SU-DHL-6 (cell line): ENCODE results near the gene MORF4L2.

Source experiments
- H2AFZ ChIP-seq: fragments of 200-600 bp; sonication (generic); 2 replicates; pipeline ENCODE4 v1.6.1; 2014; ENCODE audit warnings: low read depth, mild to moderate bottlenecking, moderate library complexity, mixed read lengths, antibody characterized with exemption, low read length; ENCODE audit not compliant: severe bottlenecking
- H3F3A ChIP-seq: fragments of 200-600 bp; shearing (Covaris generic); 2 replicates; pipeline ENCODE4 v1.6.0; 2016; ENCODE audit warnings: antibody characterized with exemption, mild to moderate bottlenecking; ENCODE audit not compliant: insufficient read depth
- H3K27ac ChIP-seq: fragments of 200-600 bp; sonication (generic); 2 replicates; pipeline ENCODE4 v1.5.1; 2016; ENCODE audit warnings: low read depth, mild to moderate bottlenecking, low read length, moderate library complexity, mixed read lengths
- H3K27me3 ChIP-seq: fragments of 200-600 bp; sonication (generic), shearing (Covaris generic); 2 replicates; pipeline ENCODE4 v1.6.0; 2014; ENCODE audit warnings: mild to moderate bottlenecking, low read length
- H3K36me3 ChIP-seq: fragments of 200-600 bp; sonication (generic); 2 replicates; pipeline ENCODE4 v1.6.1; 2014; ENCODE audit warnings: mild to moderate bottlenecking, low read length, mixed read lengths
- H3K4me2 ChIP-seq: fragments of 300-600, 200-600 bp; shearing (Covaris generic), sonication (generic); 2 replicates; pipeline ENCODE4 v1.6.0; 2014; ENCODE audit warnings: low read length, low read depth, mild to moderate bottlenecking; ENCODE audit not compliant: poor library complexity, severe bottlenecking
- H3K4me3 ChIP-seq: fragments of 200-600 bp; sonication (generic); 2 replicates; pipeline ENCODE4 v1.5.1; 2014; ENCODE audit warnings: antibody characterized with exemption, low read length, mild to moderate bottlenecking, mixed read lengths; ENCODE audit not compliant: insufficient read depth, poor library complexity, severe bottlenecking
- H3K79me2 ChIP-seq: fragments of 200-600 bp; sonication (generic); 2 replicates; pipeline ENCODE4 v1.6.1; 2014; ENCODE audit warnings: mild to moderate bottlenecking, low read length, moderate library complexity; ENCODE audit not compliant: insufficient read depth
- H3K9ac ChIP-seq: fragments of 200-600 bp; sonication (generic); 2 replicates; pipeline ENCODE4 v1.7.0; 2014; ENCODE audit warnings: mild to moderate bottlenecking, low read length
- H3K9me2 ChIP-seq: fragments of 200-600 bp; sonication (generic); replicated peaks from 2 replicates; pipeline ENCODE4 v1.6.1; 2014; ENCODE audit warnings: low read length; ENCODE audit not compliant: insufficient read depth
- H3K9me3 ChIP-seq: fragments of 200-600 bp; sonication (generic); 2 replicates; pipeline ENCODE4 v1.6.1; 2014; ENCODE audit warnings: low read length, mixed read lengths; ENCODE audit not compliant: insufficient read depth
- H4K20me1 ChIP-seq: fragments of 200-600 bp; sonication (generic); 2 replicates; pipeline ENCODE4 v1.6.1; 2014; ENCODE audit warnings: low read depth, mild to moderate bottlenecking, antibody characterized with exemption, low read length, moderate library complexity, mixed read lengths
- CTCF ChIP-seq: fragments of 200-600 bp; sonication (generic); IDR thresholded peaks from one replicate; pipeline ENCODE4 v1.5.1; 2017; ENCODE audit warnings: antibody characterized with exemption, mild to moderate bottlenecking, low read length, moderate library complexity; ENCODE audit not compliant: insufficient read depth, poor library complexity, severe bottlenecking
- EZH2phosphoT487 ChIP-seq: fragments of 200-600 bp; sonication (generic), shearing (Covaris generic); conservative IDR thresholded peaks from 2 replicates; pipeline ENCODE4 v1.6.1; 2018; ENCODE audit warnings: mild to moderate bottlenecking, antibody characterized with exemption, low read length, moderate library complexity, mixed read lengths

Gene MORF4L2

GRCh38 chrX:103681443-103681842, 5.1 kb downstream of the MORF4L2 start:
- no peaks in the 10 kb centered on the region for H3K9me3 ChIP-seq
- no peak for TF ChIP-seq EZH2phosphoT487
- no peak for TF ChIP-seq CTCF
- no peak overlapping the region for H3K9ac ChIP-seq
- no peak overlapping the region for H3K4me2 ChIP-seq
- H3K36me3 ChIP-seq, result peaks cover 15% of the 10 kb centered on the region; the same call in 1 of the 2 replicates
- peaks cover 5% of the 10 kb centered on the region; the same call in 1 of the 2 replicates for H3F3A ChIP-seq
- no peak overlapping the region for H3K4me3 ChIP-seq
- no peaks in the 10 kb centered on the region for H3K27me3 ChIP-seq
- no peaks in the 10 kb centered on the region for H4K20me1 ChIP-seq
- no peak overlapping the region for H3K27ac ChIP-seq
- H3K79me2 ChIP-seq, result peaks cover 26% of the 10 kb centered on the region
- H2AFZ ChIP-seq, result no peak overlapping the region
- H3K9me2 ChIP-seq, result no peaks in the 10 kb centered on the region

- no peak overlapping the region for H3K27ac ChIP-seq
These were observed 8.1 kb downstream of the MORF4L2 start for GRCh38 chrX:103678199-103678993.

GRCh38 chrX:103674531-103675454, 11.7 kb downstream of the MORF4L2 start:
- Histone ChIP-seq H3K36me3 (peaks cover 4% of the 10 kb centered on the region; the same call in 1 of the 2 replicates), H3K4me3 (no peak overlapping the region), H3K27ac (no peak overlapping the region), H3K9me2 (no peaks in the 10 kb centered on the region), H3K27me3 (no peaks in the 10 kb centered on the region), H4K20me1 (no peaks in the 10 kb centered on the region), H3K4me2 (no peak overlapping the region), H3K9ac (no peak overlapping the region), H3F3A (peaks cover 2% of the 10 kb centered on the region; the same call in 1 of the 2 replicates), H3K79me2 (no peaks in the 10 kb centered on the region), H3K9me3 (no peaks in the 10 kb centered on the region), H2AFZ (no peak overlapping the region)
- TF ChIP-seq EZH2phosphoT487 (no peak), CTCF (no peak)

More at GRCh38 chrX:103678199-103678993, 8.1 kb downstream of the MORF4L2 start:
- TF ChIP-seq CTCF (no peak), EZH2phosphoT487 (no peak)
- Histone ChIP-seq H3K4me3 (no peak overlapping the region), H3K9ac (no peak overlapping the region), H3K36me3 (peaks cover 4% of the 10 kb centered on the region; the same call in 1 of the 2 replicates), H3K79me2 (no peaks in the 10 kb centered on the region), H3K4me2 (no peak overlapping the region), H3F3A (peaks cover 7% of the 10 kb centered on the region; the same call in 1 of the 2 replicates), H2AFZ (no peak overlapping the region), H4K20me1 (no peaks in the 10 kb centered on the region), H3K9me3 (no peaks in the 10 kb centered on the region), H3K9me2 (no peaks in the 10 kb centered on the region), H3K27me3 (no peaks in the 10 kb centered on the region)
